GM19324 (cell line): ENCODE measurements around the gene RNF150.

Source experiments
- ATAC-seq: cut with Tn5 transposase; IDR thresholded peaks from one replicate; pipeline ENCODE4 v1.9.1; 2021; ENCODE audit warnings: mild to moderate bottlenecking, moderate library complexity; ENCODE audit not compliant: unreplicated experiment, low FRiP score

The RNF150 gene

GRCh38 chr4:140875746-140876452, 257.4 kb downstream of the RNF150 start:
- no peak for ATAC-seq

- ATAC-seq, result no peak
Measured at GRCh38 chr4:140874056-140874455, 259.2 kb downstream of the RNF150 start.

- ATAC-seq, result no peak
Measured at GRCh38 chr4:140871368-140871767, 261.9 kb downstream of the RNF150 start.

- ATAC-seq, result no peak
Measured at GRCh38 chr4:140870427-140870826, 262.8 kb downstream of the RNF150 start.

- ATAC-seq, result no peak
Measured at GRCh38 chr4:140869446-140869845, 263.8 kb downstream of the RNF150 start.

- no peak for ATAC-seq
Measured at GRCh38 chr4:140867356-140867755, 265.9 kb downstream of the RNF150 start.

GRCh38 chr4:140866492-140867005, 266.7 kb downstream of the RNF150 start:
- no peak for ATAC-seq

- no peak for ATAC-seq
Measured at GRCh38 chr4:140865253-140866217, 267.7 kb downstream of the RNF150 start.

- no peak for ATAC-seq
Measured at GRCh38 chr4:140863197-140863596, 270.1 kb downstream of the RNF150 start.

GRCh38 chr4:140862177-140862442, 271.2 kb downstream of the RNF150 start:
- ATAC-seq, result no peak

GRCh38 chr4:140861359-140862176, 271.7 kb downstream of the RNF150 start:
- no peak for ATAC-seq

GRCh38 chr4:140858897-140859296, 274.4 kb downstream of the RNF150 start:
- ATAC-seq, result no peak

GRCh38 chr4:140857111-140857510, 276.2 kb downstream of the RNF150 start:
- ATAC-seq, result no peak

GRCh38 chr4:140856621-140857062, 276.6 kb downstream of the RNF150 start:
- no peak for ATAC-seq

GRCh38 chr4:140854168-140854567, 279.1 kb downstream of the RNF150 start:
- no peak for ATAC-seq

- no peak for ATAC-seq
Measured at GRCh38 chr4:140851804-140852203, 281.5 kb downstream of the RNF150 start.

- no peak for ATAC-seq
Measured at GRCh38 chr4:140851032-140851636, 282.1 kb downstream of the RNF150 start.

- no peak for ATAC-seq
Measured at GRCh38 chr4:140849526-140849925, 283.7 kb downstream of the RNF150 start.

- no peak for ATAC-seq
Measured at GRCh38 chr4:140846736-140847135, 286.5 kb downstream of the RNF150 start.

GRCh38 chr4:140844061-140844460, 289.2 kb downstream of the RNF150 start:
- ATAC-seq, result no peak
